DOHH2 (cell line): ENCODE results near the gene RHD.

Source experiments
- H3F3A ChIP-seq: fragments of 200-600 bp; sonication (generic), shearing (Covaris generic); 2 replicates; pipeline ENCODE4 v1.6.0; 2016; ENCODE audit warnings: antibody characterized with exemption, mild to moderate bottlenecking; ENCODE audit not compliant: control insufficient read depth, insufficient read depth
- H3K27ac ChIP-seq: fragments of 200-600 bp; sonication (generic); 2 replicates; pipeline ENCODE4 v1.5.1; 2014; ENCODE audit warnings: low read depth, mild to moderate bottlenecking, low read length, moderate library complexity
- H3K27me3 ChIP-seq: fragments of 200-600 bp; sonication (generic); 2 replicates; pipeline ENCODE4 v1.6.1; 2014; ENCODE audit warnings: mild to moderate bottlenecking, low read length, mixed read lengths; ENCODE audit not compliant: control insufficient read depth
- H3K36me3 ChIP-seq: fragments of 200-600 bp; sonication (generic); 2 replicates; pipeline ENCODE4 v1.6.1; 2014; ENCODE audit warnings: mild to moderate bottlenecking, low read length, moderate library complexity, mixed read lengths; ENCODE audit not compliant: control insufficient read depth
- H3K4me1 ChIP-seq: fragments of 200-600 bp; sonication (generic); 2 replicates; pipeline ENCODE4 v1.6.1; 2014; ENCODE audit warnings: mild to moderate bottlenecking, low read length, mixed read lengths; ENCODE audit not compliant: control insufficient read depth
- H3K4me2 ChIP-seq: fragments of 200-600 bp; sonication (generic); 2 replicates; pipeline ENCODE4 v1.6.0; 2014; ENCODE audit warnings: mild to moderate bottlenecking, low read length, moderate library complexity
- H3K4me3 ChIP-seq: fragments of 200-600 bp; sonication (generic); 2 replicates; pipeline ENCODE4 v1.5.1; 2014; ENCODE audit warnings: mild to moderate bottlenecking, low read length, mixed read lengths
- H3K79me2 ChIP-seq: fragments of 200-600 bp; sonication (generic); 2 replicates; pipeline ENCODE4 v1.6.1; 2014; ENCODE audit warnings: mild to moderate bottlenecking, low read length, mixed read lengths; ENCODE audit not compliant: control insufficient read depth
- H3K9me2 ChIP-seq: fragments of 200-600 bp; sonication (generic); replicated peaks from 2 replicates; pipeline ENCODE4 v1.6.1; 2014; ENCODE audit warnings: mild to moderate bottlenecking, low read length, mixed read lengths; ENCODE audit not compliant: control insufficient read depth
- H3K9me3 ChIP-seq: fragments of 200-600 bp; sonication (generic); 2 replicates; pipeline ENCODE4 v1.6.1; 2014; ENCODE audit warnings: antibody characterized with exemption, low read length, mixed read lengths; ENCODE audit not compliant: control insufficient read depth, insufficient read depth
- H4K20me1 ChIP-seq: fragments of 200-600 bp; sonication (generic); 2 replicates; pipeline ENCODE4 v1.6.0; 2014; ENCODE audit warnings: low read depth, mild to moderate bottlenecking, antibody characterized with exemption, low read length, moderate library complexity; ENCODE audit not compliant: control insufficient read depth, insufficient read depth
- EZH2phosphoT487 ChIP-seq: fragments of 200-600 bp; sonication (generic); IDR thresholded peaks from 2 replicates; pipeline ENCODE4 v1.6.1; 2017; ENCODE audit warnings: borderline replicate concordance, mild to moderate bottlenecking, antibody characterized with exemption, low read length, moderate library complexity, mixed read lengths
- TF ChIP-seq, protein P1 (sequence below): fragments of 200-600 bp; sonication (generic); IDR thresholded peaks from one replicate; pipeline ENCODE4 v1.5.1; 2014; ENCODE audit warnings: antibody characterized with exemption, mild to moderate bottlenecking, low read depth, low read length; ENCODE audit not compliant: poor library complexity, severe bottlenecking

RHD gene

GRCh38 chr1:25355841-25356395, 83.6 kb downstream of the RHD start:
- Histone ChIP-seq H3K27ac (no peak overlapping the region), H3F3A (peaks cover 2% of the 10 kb centered on the region; the same call in 1 of the 2 replicates), H4K20me1 (no peaks in the 10 kb centered on the region; the same call in 1 of the 2 replicates), H3K79me2 (no peaks in the 10 kb centered on the region), H3K4me3 (no peak overlapping the region), H3K9me2 (no peaks in the 10 kb centered on the region), H3K27me3 (no peaks in the 10 kb centered on the region), H3K9me3 (no peaks in the 10 kb centered on the region), H3K4me2 (no peak overlapping the region), H3K36me3 (peaks cover 68% of the 10 kb centered on the region), H3K4me1 (0 out of 2 replicates have a peak, but pooled peaks cover 6% of the 10 kb centered on the region)
- no peak for TF ChIP-seq EZH2phosphoT487
- TF ChIP-seq, protein P1, sequence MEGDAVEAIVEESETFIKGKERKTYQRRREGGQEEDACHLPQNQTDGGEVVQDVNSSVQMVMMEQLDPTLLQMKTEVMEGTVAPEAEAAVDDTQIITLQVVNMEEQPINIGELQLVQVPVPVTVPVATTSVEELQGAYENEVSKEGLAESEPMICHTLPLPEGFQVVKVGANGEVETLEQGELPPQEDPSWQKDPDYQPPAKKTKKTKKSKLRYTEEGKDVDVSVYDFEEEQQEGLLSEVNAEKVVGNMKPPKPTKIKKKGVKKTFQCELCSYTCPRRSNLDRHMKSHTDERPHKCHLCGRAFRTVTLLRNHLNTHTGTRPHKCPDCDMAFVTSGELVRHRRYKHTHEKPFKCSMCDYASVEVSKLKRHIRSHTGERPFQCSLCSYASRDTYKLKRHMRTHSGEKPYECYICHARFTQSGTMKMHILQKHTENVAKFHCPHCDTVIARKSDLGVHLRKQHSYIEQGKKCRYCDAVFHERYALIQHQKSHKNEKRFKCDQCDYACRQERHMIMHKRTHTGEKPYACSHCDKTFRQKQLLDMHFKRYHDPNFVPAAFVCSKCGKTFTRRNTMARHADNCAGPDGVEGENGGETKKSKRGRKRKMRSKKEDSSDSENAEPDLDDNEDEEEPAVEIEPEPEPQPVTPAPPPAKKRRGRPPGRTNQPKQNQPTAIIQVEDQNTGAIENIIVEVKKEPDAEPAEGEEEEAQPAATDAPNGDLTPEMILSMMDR: no peak

DNA sequence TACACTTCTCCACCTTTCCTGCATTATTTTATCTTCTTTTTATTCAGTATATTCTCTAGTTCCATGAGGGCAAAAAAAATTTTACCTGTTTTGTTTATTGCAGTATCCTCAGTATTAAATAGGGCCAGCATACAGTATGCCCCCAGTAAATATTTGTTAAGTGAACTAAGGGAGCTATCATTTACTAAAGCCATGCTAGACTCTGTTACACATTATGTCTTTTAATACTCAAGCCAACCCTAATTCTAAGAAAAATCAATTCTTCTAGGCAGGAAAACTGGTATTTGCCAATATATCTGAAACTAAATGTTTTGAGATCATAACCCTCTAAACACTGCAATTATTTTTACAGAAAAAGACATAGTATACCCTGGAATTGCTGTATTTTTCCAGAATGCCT, 84.1 kb downstream of the RHD start:
- Histone ChIP-seq H3K27me3 (no peaks in the 10 kb centered on the region), H3K4me2 (no peak overlapping the region), H3K27ac (no peak overlapping the region), H3K9me3 (no peaks in the 10 kb centered on the region), H3K4me3 (no peak overlapping the region), H4K20me1 (no peaks in the 10 kb centered on the region; the same call in 1 of the 2 replicates), H3K36me3 (peaks cover 71% of the 10 kb centered on the region), H3F3A (peaks cover 2% of the 10 kb centered on the region; the same call in 1 of the 2 replicates), H3K9me2 (no peaks in the 10 kb centered on the region), H3K4me1 (0 out of 2 replicates have a peak, but pooled peaks cover 4% of the 10 kb centered on the region), H3K79me2 (no peaks in the 10 kb centered on the region)
- TF ChIP-seq, protein P1: no peak
- no peak for TF ChIP-seq EZH2phosphoT487

GRCh38 chr1:25356848-25357247, 84.5 kb downstream of the RHD start:
- no peak overlapping the region for H3K4me2 ChIP-seq
- H3K9me2 ChIP-seq: no peaks in the 10 kb centered on the region
- H3K79me2 ChIP-seq: no peaks in the 10 kb centered on the region
- TF ChIP-seq, protein P1: no peak
- TF ChIP-seq EZH2phosphoT487: no peak
- H3K27ac ChIP-seq: no peak overlapping the region
- no peaks in the 10 kb centered on the region for H3K27me3 ChIP-seq
- H4K20me1 ChIP-seq: no peaks in the 10 kb centered on the region; the same call in 1 of the 2 replicates
- peaks cover 71% of the 10 kb centered on the region for H3K36me3 ChIP-seq
- no peaks in the 10 kb centered on the region for H3K9me3 ChIP-seq
- H3K4me3 ChIP-seq: no peak overlapping the region
- no peaks in the 10 kb centered on the region for H3K4me1 ChIP-seq
- peaks cover under 1% of the 10 kb centered on the region; the same call in 1 of the 2 replicates for H3F3A ChIP-seq
